ENCODE results near the gene EFNA5. TPM values are rescaled to one million over a fixed set of nuclear protein-coding genes. Genes with fewer than 3 reads are reported as not detected.

EFNA5 gene
- polyA plus RNA-seq, 4 donors, result 26.8 to 40.8 (median 31.8) TPM

DNA sequence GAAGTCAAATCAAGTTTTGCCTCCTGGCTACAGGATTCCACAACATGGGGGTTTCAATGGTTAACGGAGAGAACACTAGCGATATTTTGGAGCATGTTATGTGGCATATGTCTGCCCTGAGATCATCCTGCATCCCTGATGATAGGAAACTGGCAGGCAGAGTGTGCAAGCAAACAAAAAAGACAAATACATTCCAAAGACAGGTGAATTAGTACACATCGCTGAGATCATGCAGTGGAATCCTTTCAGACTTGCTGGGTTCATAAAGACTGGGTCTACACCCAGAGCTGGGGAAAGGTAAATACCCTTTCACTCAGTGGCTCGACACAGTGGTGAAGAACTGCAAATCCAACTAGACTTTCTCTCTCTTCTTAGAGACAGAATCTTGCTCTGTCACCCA is 286.5 kb downstream of the EFNA5 start:
- no peak for DNase-seq (ENCODE audit: low read depth in 4 of 4, low spot score in 3 of 4)

DNA sequence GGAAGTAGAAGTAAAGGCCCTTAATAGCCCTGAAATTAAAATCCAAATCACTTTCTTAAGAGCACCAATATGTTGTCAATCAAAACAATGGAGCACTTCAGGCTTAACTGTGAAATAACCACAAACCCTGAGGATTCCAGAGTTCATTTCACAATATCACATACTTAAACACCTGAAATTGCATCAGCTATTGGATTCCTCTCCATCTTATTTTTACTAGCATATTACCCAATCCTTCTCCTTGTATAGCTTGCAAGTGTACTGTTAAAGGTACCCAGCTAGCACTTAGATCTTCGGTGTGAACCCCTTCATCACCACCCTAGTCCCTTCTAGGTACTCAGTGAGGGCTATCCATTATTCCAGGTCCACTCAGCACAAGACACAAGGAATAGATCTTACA is 287.3 kb downstream of the EFNA5 start:
- no peak for DNase-seq (ENCODE audit: low read depth in 4 of 4, low spot score in 3 of 4)

DNA sequence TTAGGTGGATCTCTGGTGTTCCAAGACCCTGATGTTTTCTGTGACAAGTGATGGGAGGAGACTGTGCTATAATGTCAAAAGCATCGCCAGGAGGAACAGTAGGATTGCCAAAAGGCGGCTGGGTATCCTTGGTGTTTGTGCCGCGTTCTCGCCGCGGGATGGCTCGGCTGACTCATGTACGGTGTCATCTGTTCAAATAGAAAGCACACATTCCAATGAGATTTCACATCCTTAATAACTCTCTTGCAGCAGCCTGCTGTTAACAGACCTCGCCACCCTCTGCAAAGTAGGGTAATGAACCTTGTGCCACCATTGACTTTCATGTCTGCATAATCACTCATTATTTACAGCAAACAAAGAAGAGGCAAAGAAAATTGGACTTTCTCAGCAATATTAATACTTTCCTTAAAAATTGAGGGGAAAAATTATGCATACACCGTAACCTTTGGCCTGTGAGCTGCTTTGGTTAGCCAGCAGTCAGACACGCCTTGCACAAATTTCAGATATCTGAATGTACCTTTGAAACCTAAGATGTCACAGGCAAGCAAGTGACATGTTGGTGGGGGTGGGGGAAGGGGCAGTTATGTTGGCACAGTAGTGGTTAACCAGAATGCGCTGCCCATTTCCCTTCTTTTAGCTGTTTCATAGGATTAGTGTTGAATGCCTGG is 289.4 kb downstream of the EFNA5 start:
- no peak for DNase-seq (ENCODE audit: low read depth in 4 of 4, low spot score in 3 of 4)

DNA sequence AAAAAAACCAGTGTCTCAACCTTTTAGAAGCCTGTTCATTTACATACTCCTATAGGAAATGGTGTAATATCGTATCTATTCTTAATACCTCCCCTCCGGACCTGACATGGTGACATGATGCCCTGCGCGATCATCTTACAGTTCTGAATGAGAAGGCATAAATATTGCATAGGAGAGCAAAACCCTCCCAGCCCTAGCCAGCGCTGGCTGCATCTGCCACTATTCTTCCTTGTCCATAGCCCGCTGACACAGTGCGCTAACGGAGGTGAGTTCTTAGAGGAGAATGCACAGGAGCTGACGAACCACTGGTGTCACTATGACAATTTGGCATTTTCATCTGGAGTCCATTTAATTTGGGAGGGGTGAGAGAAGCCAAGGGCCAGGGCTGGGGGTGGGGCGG is 290.1 kb downstream of the EFNA5 start:
- DNase-seq (ENCODE audit: low read depth in 4 of 4, low spot score in 3 of 4), result no peak

DNA sequence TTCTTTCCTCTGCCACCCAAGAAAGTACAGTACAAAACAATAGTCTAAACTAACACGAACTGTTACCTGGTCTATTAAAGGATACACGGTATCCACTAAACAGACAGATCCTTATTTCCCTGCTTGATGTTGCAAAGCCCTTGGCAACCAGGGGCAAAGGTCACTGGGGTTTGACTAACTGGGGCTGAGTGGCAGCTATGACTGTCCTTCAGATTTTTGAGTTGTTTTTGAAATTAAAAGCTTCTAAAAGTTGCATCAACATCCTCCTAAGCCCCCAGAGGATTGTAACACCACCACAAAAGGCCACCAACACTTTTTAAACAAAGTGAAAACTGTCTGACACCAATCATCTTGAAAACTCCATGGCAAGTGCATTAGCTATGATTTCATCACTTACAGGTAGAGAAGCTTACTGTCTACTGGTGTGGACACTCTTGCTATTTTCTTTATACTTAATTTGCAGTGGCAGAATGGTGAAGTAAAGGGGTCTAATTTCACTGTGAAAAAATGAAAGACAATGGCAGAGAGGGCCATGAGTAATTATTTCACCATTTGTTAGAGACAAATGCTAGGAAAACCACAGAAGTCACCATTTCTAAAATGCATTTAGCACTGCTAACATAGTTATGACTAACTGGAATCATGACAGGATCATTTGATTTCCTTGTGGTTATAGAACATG is 292.4 kb downstream of the EFNA5 start:
- DNase-seq (ENCODE audit: low read depth in 4 of 4, low spot score in 3 of 4), result no peak

DNA sequence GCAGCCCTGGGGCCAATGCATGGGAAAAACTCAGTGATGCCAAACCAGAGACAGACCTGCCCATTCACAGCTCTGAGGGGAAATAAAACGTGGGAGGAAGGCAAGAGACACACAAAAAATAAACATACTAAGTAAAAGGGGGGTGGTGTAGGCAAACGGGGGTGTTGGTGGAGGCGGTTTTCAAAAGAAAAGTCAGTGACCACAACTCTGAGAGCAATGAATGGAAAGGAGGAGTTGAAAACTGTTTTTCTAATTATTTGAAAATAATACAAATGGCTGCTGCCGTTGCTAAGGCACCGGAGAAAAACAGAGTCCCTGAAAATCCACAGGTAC is 293.5 kb downstream of the EFNA5 start:
- DNase-seq (ENCODE audit: low read depth in 4 of 4, low spot score in 3 of 4), result no peak

DNA sequence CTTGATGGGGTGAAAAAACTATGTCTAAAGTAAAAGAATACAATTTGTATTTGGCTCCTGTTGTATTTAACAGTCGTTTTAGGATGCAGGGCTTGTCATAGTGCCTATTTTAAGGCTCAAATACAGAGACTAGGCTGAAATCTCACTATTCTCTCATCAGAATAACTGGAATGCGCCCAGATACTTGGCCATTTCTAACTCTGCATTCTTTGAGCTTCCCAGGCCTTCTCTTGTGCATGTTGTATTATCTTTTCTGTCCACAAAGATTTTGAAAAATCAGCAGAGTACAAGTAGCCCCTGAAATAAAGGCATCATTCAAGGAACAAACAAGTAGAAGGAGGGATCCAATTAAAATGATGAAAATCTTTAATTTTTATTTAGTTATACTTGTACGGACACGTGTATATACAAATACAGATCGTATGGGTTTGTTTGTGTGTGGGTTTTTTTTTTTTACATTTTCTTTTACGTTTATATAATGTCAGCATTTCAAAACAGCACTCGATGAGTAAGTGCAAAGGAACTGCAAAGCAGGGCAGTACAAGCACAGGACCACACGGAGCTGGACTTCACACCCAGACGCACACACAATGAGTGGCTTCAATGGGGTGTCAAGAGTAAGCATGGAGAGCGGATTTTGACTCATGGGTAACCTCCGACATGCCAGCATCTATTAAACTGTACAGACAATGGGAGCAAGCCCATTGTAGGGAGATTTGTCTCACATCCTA is 294.0 kb downstream of the EFNA5 start:
- DNase-seq (ENCODE audit: low read depth in 4 of 4, low spot score in 3 of 4), result no peak

DNA sequence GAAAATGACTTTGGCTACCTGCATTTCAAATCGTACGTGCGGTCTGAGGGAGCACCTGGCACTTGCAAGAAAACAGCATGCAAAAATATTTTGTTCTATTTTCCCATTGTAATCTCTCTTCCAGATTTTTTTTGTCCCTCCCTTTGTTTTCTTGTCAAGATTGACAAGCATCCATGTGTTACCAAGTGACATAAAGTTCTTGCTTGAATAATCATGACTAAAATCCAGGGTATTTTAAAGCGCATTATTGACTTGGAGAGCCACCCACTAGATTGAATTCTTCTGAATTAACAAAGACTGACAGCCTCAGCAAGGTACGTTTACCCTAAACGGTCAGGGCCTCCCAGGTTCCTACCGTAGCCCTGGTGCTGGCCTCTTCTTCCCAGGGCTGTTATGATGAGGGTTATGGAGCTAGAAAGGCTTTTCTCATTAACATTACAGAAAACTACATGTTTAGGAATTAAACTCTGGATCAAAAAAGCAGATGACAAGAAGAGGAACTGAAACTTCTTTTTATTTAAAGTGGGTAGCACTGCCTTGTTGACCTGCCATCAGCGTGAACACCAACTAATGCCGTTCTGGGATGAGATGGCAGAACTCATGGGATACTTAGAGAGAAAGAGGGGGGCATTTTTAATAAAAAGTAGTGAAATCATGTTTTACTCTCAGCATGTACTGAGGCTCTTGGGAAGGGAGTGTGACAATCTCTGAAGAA is 297.0 kb downstream of the EFNA5 start:
- DNase-seq (ENCODE audit: low read depth in 4 of 4, low spot score in 3 of 4), result no peak

DNA sequence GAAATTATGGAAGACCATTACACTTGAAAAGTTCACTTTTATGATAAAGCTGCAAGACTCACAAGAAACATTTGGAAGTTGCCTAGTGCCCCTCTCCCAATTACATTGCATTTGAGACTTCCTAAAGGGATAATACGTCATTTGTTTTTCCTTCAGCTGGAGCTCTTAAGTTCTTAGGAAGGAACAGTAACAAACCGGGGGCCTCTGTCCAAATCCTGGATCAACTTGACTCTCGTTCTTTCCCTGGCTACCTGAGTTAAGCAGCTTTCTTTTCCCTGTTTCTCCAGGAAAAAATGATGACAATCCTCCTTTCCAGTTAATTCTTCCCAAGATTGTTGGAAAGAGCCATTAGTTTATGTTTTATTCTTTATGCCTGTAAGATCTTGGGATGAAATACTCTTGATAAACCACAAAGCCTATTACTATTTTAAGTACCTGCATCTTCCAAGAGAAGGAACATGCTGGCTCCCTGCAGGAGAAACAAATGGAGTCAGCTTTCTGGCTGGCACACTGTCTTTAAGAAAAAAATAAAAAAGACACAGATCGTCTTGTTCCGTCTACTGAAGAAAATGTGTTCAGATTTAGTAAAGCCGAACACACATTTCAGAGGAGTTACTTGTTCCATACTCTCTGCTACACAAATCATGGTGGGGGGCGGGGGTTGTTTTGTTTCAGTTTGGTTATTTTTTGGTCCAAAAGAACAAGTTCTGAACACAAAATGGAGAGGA is 297.9 kb downstream of the EFNA5 start:
- peak in 1 of 4 donors; percentile 21 for DNase-seq (ENCODE audit: low read depth in 4 of 4, low spot score in 3 of 4)

DNA sequence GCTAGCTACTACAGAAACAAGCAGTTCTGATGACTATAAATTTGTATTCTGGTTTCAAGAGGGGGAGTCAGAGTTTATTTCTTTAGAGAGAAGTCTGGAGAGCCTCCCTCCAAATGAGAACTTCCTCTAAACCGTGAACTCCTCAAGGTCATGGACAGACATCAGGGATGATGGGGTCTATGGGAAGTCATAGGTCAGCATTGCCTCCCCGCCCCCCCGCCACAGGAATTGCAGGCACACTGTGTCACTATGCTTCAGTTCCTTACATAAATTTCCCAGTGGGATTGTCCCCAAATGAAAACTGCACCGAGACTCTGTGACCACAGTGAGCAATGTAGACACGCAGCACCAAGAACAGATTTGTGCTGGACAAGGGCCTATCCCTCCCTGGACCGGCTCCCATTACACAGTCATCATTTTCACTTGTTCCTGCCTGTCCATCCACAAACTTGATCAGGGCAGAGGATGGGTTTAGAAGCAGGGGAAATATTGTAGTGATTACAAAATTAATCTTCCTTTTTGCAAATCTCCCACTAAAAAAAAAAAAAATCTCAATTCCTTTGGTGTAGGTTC is 300.3 kb downstream of the EFNA5 start:
- DNase-seq (ENCODE audit: low read depth in 4 of 4, low spot score in 3 of 4), result no peak

DNA sequence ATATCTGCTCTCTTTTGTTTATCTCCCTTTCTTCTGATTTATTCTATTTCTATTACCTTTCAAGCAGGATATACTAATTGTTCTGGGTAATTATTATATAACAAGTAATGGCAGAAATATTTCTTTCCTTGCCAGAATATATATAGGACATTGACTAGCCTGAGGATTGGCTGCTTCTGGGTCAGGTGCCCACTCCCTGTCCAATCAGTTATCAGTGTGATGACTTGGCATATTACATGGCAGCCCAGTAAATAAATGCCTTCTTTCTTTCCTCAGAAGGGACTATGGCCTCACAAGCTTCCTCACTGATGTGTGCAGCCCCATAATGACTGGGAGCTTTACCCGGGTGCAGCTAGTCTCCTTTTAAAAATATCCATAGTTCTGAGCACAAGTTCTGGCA is 301.1 kb downstream of the EFNA5 start:
- no peak for DNase-seq (ENCODE audit: low read depth in 4 of 4, low spot score in 3 of 4)

DNA sequence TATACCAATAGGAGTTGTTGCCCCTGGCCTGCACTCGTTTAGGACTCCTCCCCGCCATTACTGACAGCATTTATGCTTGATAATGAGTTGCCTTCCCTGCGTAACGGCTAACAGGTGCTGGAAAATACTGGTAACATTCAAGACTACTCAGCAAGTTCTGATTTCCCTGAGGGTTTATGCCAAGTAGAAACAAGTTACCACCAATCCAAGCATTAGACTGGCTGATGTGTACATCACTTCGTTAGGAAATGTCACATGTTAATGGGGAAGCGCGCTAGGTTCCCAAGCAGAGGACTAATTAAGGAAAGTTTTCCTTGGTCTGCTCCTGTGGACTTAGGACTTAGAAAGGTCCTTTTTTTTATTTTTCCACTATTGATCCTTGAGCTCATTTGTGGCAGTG is 302.1 kb downstream of the EFNA5 start:
- DNase-seq (ENCODE audit: low read depth in 4 of 4, low spot score in 3 of 4), result no peak

DNA sequence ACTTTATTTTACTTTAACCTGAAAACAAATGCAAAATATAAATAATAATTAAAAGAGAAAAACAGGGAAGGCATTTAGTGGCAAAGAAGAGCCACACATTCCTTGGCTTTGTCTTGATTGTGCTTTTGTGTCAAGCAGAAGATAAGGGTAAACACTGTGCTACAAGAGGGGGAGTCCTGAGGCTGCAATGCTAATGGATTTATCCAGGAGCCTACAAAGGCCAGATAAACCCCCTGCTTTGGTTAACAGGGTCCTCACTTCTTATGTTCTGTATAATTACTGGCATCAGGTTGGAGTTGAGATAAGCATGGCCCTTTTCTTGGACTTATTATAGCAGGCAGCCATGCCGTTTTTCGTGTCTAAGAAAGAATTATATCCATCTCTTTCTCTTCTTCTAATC is 302.8 kb downstream of the EFNA5 start:
- DNase-seq (ENCODE audit: low read depth in 4 of 4, low spot score in 3 of 4), result no peak

DNA sequence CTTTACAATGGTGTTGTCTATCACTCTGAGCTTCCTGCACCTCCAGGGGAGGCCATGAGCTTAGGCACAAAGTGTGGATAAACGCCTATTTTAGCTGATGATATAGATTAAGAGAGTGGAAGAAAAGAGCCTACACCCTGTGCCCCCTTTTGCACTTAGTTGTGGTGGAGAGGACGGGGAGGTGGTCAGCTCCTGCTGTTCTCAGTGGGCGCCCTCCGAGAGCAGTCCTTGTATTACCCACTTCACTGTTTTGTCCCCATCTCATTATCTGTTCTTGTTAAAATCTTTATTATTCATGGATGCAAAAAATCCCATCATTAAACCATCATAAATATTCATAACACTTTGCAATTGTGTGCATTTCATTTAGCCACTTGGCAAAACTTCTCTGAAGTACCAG is 303.3 kb downstream of the EFNA5 start:
- no peak for DNase-seq (ENCODE audit: low read depth in 4 of 4, low spot score in 3 of 4)

DNA sequence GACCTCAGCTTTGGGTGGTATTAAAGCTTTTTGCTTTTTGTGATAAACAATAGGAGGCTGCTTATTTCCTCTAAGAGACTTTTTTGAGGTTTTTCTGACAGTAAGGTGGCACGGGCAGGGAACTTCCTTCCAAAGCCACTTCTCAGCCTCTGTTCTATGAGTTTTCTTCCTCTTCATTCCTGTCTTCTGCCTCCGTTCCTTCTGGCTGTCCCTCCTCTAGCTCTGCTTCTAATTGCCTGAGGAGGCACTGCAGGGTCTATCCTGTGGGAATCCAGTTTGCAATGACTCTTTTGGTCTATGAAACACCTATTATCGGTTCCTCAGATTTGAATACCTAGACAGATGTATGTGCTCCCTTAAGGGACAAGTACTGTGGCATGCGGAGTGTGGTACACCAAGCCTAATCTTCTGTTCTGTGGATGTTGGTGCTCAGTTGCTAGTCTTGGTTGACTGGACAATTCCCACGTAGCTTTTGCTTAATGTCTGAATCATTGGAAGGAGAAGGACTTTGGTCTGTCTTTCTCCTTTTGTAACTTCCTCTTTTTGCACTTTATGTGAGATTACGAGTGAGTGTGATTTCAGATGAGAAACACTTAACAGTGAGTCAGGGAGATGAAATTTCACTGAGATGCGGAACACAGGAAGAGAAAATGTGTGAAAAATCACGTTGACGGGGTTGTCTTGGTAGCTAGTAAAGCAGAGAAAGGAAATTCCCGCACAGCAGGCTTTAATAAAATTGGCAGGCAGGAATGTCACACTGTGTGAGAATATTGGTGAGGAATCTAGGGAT is 305.2 kb downstream of the EFNA5 start:
- no peak for DNase-seq (ENCODE audit: low read depth in 4 of 4, low spot score in 3 of 4)

DNA sequence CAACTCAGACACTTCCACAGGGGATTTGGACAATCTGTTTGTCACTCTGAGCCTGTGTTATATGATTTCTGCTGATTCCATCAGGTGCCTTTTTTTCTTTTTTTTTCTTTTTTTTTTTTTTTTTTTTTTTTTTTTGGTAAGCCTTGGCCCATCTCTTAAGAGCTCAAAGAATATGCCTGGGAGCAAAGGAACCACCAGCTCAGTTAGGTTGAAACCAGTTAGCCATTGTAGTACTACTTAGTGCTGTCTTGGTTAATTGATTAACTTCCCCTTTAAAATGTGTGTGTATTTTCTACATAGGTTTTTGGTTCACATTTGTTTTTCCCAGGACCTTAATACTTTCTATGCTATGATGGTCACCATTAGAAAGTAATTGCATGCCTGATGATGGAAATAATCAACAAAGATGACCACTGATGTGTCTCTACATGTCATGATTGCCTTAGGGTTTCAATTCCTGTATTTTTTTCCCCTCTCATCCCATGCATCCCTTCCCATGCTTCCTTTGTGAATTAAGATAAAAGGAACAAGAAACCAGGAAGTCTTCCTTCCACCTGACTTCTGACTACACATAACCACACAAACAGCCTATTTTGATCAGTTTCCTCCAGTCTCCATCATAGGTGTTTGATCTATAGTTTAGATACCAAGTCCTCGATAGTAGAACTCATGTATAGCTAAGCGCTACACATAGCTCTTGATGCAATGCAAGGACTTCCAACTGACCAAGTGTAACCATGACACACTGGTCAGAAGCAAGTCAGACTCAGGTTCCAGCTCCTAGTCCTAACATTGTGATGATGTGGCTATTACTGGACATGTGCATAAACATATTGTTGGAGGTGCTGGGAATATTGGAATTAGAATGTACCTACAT is 306.1 kb downstream of the EFNA5 start:
- no peak for DNase-seq (ENCODE audit: low read depth in 4 of 4, low spot score in 3 of 4)

DNA sequence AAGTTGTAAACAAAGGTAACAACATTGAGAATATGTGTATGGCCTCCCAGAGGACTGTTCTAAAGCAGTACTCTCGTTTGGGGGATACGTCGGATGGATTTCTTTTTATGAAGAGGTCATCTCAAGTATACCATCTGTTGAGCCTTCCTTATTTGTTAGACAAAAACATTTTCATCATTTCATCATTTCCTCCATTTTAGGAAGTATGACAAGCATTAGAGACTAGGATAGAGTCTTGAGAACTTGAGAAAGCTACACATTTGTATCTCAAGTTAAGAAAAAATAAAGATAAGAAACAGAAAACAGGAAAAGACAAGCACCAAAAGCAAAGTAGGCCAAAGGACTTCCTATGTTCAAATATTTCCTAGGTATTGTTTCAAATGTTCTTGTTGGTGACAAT is 307.0 kb downstream of the EFNA5 start:
- no peak for DNase-seq (ENCODE audit: low read depth in 4 of 4, low spot score in 3 of 4)

DNA sequence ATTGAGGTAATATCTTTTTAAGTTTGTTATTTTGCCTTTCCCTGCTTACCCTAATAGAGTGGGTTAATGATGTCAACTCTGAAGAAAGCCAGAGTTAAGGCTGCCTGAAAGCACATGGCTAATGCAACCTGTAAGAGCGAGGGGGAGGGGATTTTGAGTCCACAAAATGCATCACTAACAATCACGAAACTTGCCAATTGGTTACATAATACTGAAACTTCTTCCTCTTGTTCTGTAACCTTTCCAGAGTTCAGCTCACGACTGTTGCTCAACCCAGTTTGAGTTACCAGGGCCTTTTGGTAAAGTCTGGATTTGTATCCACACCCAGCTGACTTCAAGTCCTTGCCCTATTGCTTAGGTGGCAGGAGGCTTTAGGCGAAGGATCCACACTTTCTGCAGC is 308.8 kb downstream of the EFNA5 start:
- no peak for DNase-seq (ENCODE audit: low read depth in 4 of 4, low spot score in 3 of 4)

DNA sequence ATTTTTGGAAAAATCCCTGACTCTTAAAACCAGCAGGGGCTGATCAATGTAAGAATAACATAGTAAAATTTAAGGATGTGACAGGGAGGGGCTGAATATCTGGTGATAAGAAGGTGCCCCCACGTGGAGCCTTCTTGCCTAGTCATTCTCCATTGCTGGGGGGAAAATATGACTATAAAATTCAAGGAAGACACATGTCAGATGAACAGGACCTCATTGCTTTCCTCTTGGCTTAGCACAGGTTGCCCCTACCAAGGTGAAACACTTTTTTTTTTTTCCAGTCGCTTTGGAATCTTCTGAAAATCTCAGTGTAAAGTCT is 310.9 kb downstream of the EFNA5 start:
- no peak for DNase-seq (ENCODE audit: low read depth in 4 of 4, low spot score in 3 of 4)

Data from left renal pelvis (tissue), 4 donors.